Measurements from ENCODE around the gene BLVRA. TPM values are rescaled to one million over a fixed set of nuclear protein-coding genes. Genes with fewer than 3 reads are reported as not detected.
"Not testable (repeated sequence)": the region's sequence is repeated elsewhere in the genome, so short reads cannot be mapped to it uniquely, and the experiment has no call there.

BLVRA gene
- total RNA-seq, 4 donors from 2014 or later = 20.4 to 93.0 (median 56.5) TPM

- no peaks in the 10 kb centered on the region for H3K36me3 ChIP-seq
- intact Hi-C loops (cut with DNase I; ENCODE audit: low total_unique reads) = no loop called here
- no peak for TF ChIP-seq POLR2A (IDR thresholded peaks at IDR 0.05)
- no peak for TF ChIP-seq CTCF (IDR thresholded peaks at IDR 0.05)
Measured at GRCh38 chr7:43779045-43779812, 20.7 kb downstream of the BLVRA start.

DNA sequence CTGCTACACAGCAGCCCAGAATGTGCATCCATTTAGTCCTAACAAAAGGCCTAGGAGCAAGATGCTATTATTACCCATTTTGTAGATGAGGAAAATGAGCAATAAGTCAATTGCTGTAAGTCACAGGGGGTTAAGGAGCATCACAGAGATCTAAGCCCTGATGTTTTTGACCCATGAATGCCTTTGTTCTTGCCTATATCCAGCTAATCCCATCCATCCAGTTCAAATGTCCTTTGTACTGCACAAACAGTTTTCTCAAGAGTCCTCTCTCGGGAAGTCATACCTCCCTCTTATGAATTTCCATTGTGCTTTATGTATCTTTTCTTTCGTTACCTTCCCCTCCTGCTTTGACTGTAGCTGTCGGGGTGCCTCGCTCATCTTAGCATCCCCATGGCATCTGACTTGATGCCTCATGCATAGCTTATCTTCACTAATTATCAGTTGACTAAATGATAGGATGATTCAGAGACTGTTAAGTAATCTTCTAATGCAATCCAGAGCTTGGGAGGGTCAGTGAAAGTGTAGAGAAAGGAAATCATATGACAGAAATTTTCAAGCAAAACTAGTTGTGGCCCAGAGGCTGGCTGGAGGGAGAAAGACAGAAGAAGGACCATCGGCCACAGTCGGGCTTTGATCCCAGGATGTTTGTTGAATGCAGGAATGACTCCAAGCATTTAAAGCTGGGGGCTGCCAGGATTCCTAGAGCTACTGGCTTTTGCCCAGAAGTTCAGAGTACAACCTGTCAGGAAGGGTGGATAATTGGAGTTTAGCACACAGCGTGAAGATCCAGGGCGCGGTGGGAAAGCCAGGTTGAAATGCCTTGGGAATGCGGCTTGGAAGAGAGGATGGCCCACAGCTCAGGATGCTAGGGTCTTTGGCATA is 23.5 kb downstream of the BLVRA start:
- Histone ChIP-seq H3K36me3 (no peaks in the 10 kb centered on the region), H3K9me3 (no peaks in the 10 kb centered on the region), H3K27me3 (no peaks in the 10 kb centered on the region), H3K4me1 (no peaks in the 10 kb centered on the region), H3K27ac (peak overlapping the region in 1 of 2 donors; percentile 18), H3K4me3 (no peak overlapping the region)
- intact Hi-C loops (cut with DNase I; ENCODE audit: low total_unique reads) = no loop called here
- no peak for TF ChIP-seq CTCF (IDR thresholded peaks at IDR 0.05)
- TF ChIP-seq POLR2A (IDR thresholded peaks at IDR 0.05) = no peak
- no peak for DNase-seq

More at GRCh38 chr7:43779045-43779812, 20.7 kb downstream of the BLVRA start:
- no peak overlapping the region for H3K27ac ChIP-seq
- H3K4me1 ChIP-seq = no peaks in the 10 kb centered on the region
- no peaks in the 10 kb centered on the region for H3K27me3 ChIP-seq
- no peak overlapping the region for H3K4me3 ChIP-seq
- DNase-seq = no peak
- H3K9me3 ChIP-seq = no peaks in the 10 kb centered on the region

- Histone ChIP-seq H3K4me1 (no peaks in the 10 kb centered on the region), H3K27ac (no peak overlapping the region), H3K27me3 (no peaks in the 10 kb centered on the region), H3K36me3 (no peaks in the 10 kb centered on the region), H3K9me3 (no peaks in the 10 kb centered on the region), H3K4me3 (no peak overlapping the region)
- no peak for DNase-seq
- intact Hi-C loops (cut with DNase I; ENCODE audit: low total_unique reads) = no loop called here
- no peak for TF ChIP-seq POLR2A (IDR thresholded peaks at IDR 0.05)
- no peak for TF ChIP-seq CTCF (IDR thresholded peaks at IDR 0.05)
Measured at GRCh38 chr7:43782768-43783555, 24.5 kb downstream of the BLVRA start.

GRCh38 chr7:43784030-43784584 is 25.6 kb downstream of the BLVRA start:
- H3K9me3 ChIP-seq = no peaks in the 10 kb centered on the region
- no peaks in the 10 kb centered on the region for H3K4me1 ChIP-seq
- H3K36me3 ChIP-seq = no peaks in the 10 kb centered on the region
- no peak for DNase-seq
- no peak for TF ChIP-seq POLR2A (IDR thresholded peaks at IDR 0.05)
- TF ChIP-seq CTCF (IDR thresholded peaks at IDR 0.05) = no peak
- H3K4me3 ChIP-seq = no peak overlapping the region
- no peak overlapping the region for H3K27ac ChIP-seq
- intact Hi-C loops (cut with DNase I; ENCODE audit: low total_unique reads) = no loop called here
- H3K27me3 ChIP-seq = no peaks in the 10 kb centered on the region

DNA sequence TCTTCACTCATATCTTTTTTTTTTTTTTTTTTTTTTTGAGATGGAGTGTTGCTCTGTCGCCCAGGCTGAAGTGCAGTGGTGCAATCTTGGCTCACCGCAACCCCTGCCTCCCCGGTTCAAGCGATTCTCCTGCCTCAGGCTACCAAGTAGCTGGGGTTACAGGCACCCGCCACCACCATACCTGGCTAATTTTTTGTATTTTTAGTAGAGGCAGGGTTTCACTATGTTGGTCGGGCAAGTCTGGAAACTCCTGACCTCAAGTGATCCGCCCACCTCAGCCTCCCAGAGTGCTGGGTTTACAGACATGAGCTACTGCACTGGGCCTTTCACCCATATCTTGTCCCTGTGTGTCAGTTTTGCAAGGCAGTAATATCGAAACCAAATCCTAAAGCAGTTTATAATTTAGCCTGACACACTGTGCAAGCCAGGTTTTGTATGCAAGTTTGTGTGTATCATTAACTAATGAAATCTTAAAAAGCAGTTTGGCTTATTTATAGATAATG is 26.2 kb downstream of the BLVRA start:
- H3K9me3 ChIP-seq; H3K4me1 ChIP-seq; DNase-seq; intact Hi-C loops (cut with DNase I; ENCODE audit: low total_unique reads); H3K4me3 ChIP-seq; H3K27me3 ChIP-seq; H3K36me3 ChIP-seq: not testable (repeated sequence)
- H3K27ac ChIP-seq = peak overlapping the region; percentile 11 to 27

Measured in uterus (tissue), 4 donors.